Esophagus muscularis mucosa (tissue), 3 donors: ENCODE data around the gene CDHR4.

Source experiments
- EP300 ChIP-seq: sonication (generic); formaldehyde crosslinking; IDR thresholded peaks from one replicate; pipeline ENCODE4 v1.6.1; 2017; ENCODE audit warnings: antibody characterized with exemption
- TF ChIP-seq, protein P1 (sequence below), 3 experiments: fragments of 200-600 bp in 2 of 3; fragments of 450-650 bp in 1 of 3; sonication (generic) in 2 of 3; IDR thresholded peaks; one replicate each; pipeline ENCODE4 v1.5.1; 2017 to 2019; ENCODE audit warnings: antibody characterized with exemption in 3 of 3, mild to moderate bottlenecking in 2 of 3, moderate library complexity in 1 of 3

GRCh38 chr3:49779358-49780079 lies 20.2 kb downstream of the CDHR4 start:
- TF ChIP-seq, protein P1, sequence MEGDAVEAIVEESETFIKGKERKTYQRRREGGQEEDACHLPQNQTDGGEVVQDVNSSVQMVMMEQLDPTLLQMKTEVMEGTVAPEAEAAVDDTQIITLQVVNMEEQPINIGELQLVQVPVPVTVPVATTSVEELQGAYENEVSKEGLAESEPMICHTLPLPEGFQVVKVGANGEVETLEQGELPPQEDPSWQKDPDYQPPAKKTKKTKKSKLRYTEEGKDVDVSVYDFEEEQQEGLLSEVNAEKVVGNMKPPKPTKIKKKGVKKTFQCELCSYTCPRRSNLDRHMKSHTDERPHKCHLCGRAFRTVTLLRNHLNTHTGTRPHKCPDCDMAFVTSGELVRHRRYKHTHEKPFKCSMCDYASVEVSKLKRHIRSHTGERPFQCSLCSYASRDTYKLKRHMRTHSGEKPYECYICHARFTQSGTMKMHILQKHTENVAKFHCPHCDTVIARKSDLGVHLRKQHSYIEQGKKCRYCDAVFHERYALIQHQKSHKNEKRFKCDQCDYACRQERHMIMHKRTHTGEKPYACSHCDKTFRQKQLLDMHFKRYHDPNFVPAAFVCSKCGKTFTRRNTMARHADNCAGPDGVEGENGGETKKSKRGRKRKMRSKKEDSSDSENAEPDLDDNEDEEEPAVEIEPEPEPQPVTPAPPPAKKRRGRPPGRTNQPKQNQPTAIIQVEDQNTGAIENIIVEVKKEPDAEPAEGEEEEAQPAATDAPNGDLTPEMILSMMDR (IDR thresholded peaks at IDR 0.05), result no peak
- no peak for TF ChIP-seq EP300
